Smooth muscle cell of bladder (primary cell): ENCODE measurements around the gene YDJC. TPM values are rescaled to one million over a fixed set of nuclear protein-coding genes. Genes with fewer than 3 reads are reported as not detected.

Source experiments
- total RNA-seq: library from RNA; depleted of rRNA; stranded (reverse); fragments of >200 nt; gene quantifications from 2 replicates; pipeline ENCODE4 v1.2.3, GENCODE V29; 2014

YDJC gene
- total RNA-seq = 9.1 and 9.4 TPM in 2 replicates

DNA sequence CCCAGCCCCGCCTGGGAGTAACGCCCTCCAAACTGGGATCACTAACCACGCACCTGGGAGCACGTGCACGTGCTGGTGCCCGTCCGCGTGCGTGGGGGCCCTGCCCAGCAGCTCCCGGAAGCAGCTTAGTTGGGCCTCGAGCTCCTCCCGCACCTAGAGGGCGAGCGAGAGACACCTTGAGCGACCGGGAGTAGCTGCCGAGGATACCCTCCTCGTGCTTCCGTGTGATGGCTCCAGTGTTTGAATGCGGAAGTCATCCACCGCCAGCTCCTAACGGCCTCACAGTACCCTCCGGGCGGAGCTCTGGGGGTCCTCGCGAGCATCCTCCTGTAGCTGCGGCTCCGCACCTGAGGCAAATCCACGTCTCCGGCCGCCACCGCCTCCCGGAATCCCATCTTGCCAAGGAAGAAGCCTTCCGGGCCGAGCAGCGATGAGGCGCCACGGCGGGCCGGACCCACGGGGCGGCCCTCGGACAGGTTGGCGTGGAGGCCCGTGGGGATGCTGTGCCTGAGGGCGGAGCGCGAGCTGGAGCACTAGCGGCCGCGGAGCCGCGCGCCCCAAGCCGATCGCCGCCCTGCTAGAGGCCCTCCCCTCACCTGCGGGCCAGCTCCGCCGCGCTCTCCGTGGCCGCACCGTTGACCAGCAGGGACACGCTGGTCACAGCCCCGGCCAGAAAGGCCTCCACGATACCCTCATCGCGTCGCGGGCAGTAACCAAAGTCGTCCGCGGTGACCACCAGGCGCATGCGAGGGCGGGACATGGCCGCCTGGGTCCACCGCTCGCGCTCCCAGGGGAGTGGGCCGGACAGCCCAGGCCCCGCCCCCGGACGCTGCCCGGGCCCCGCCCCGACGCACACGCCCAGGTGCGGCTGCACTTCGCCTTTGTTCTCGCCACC is at the start of gene YDJC:
TSS of gene YDJC (minus strand) at position 768 of the 895 bp plus-strand sequence. CDS start at position 760, 8 bp downstream.

GRCh38 chr22:21641789-21642583 is 12.2 kb upstream of the YDJC start, which contains the start of gene SDF2L1:
Gene SDF2L1, plus strand, starts transcription at chr22:21642302. Its CDS starts 35 bp downstream, at chr22:21642337.

GRCh38 chr22:21632237-21632895 is 2.5 kb upstream of the YDJC start, which contains the start of gene CCDC116:
Gene CCDC116, plus strand, starts transcription at chr22:21632760. Its CDS starts 422 bp downstream, at chr22:21633182.

Other genes with a start within 250 kb of the YDJC start
- 0.14 and 0.18 TPM in 2 replicates for gene RIMBP3B, start 246.3 kb downstream of the YDJC start, total RNA-seq
- gene HIC2, start 212.7 kb downstream of the YDJC start, total RNA-seq = 2.0 and 2.7 TPM in 2 replicates
- 0.71 and 0.74 TPM in 2 replicates for gene TMEM191C, start 162.6 kb downstream of the YDJC start, total RNA-seq
- 0.14 and 0.18 TPM in 2 replicates for gene RIMBP3C, start 78.6 kb downstream of the YDJC start, total RNA-seq
- gene UBE2L3, start 62.3 kb downstream of the YDJC start, total RNA-seq = 25.5 and 28.9 TPM in 2 replicates
- gene CCDC116, start 2.7 kb upstream of the YDJC start, total RNA-seq = 0.14 and 0.18 TPM in 2 replicates
- 31.4 and 33.0 TPM in 2 replicates for gene SDF2L1, start 12.3 kb upstream of the YDJC start, total RNA-seq
- gene PPIL2, start 36.0 kb upstream of the YDJC start, total RNA-seq = 13.7 and 19.1 TPM in 2 replicates
- 1.1 and 2.1 TPM in 2 replicates for gene YPEL1, start 105.8 kb upstream of the YDJC start, total RNA-seq
- 31.0 and 33.7 TPM in 2 replicates for gene MAPK1, start 237.6 kb upstream of the YDJC start, total RNA-seq